Upper lobe of left lung (tissue), 4 donors: ENCODE measurements around the gene PEX14.

Source experiments
- EP300 ChIP-seq, 4 donors: sonication (generic); formaldehyde crosslinking; IDR thresholded peaks; one replicate each; pipeline ENCODE4 v1.5.1; 2017; ENCODE audit warnings: antibody characterized with exemption in 4 of 4, control low read depth in 2 of 4
- POLR2A ChIP-seq, 4 donors: fragments of 450-650 bp; IDR thresholded peaks; one replicate each; pipeline ENCODE4 v1.5.1; 2016 to 2017; ENCODE audit warnings: antibody characterized with exemption in 4 of 4, mild to moderate bottlenecking in 2 of 4
- POLR2AphosphoS5 ChIP-seq, 2 donors: sonication (generic); formaldehyde crosslinking; IDR thresholded peaks; one replicate each; pipeline ENCODE4 v1.5.1; 2017; ENCODE audit warnings: antibody characterized with exemption in 2 of 2
- TF ChIP-seq, protein P1 (sequence below), 6 experiments: fragments of 450-650 bp in 4 of 6; fragments of 200-600 bp in 2 of 6; sonication (generic) in 2 of 6; IDR thresholded peaks; one replicate each; pipeline ENCODE4 v1.5.1; 2016 to 2019; ENCODE audit warnings: antibody characterized with exemption in 6 of 6

DNA sequence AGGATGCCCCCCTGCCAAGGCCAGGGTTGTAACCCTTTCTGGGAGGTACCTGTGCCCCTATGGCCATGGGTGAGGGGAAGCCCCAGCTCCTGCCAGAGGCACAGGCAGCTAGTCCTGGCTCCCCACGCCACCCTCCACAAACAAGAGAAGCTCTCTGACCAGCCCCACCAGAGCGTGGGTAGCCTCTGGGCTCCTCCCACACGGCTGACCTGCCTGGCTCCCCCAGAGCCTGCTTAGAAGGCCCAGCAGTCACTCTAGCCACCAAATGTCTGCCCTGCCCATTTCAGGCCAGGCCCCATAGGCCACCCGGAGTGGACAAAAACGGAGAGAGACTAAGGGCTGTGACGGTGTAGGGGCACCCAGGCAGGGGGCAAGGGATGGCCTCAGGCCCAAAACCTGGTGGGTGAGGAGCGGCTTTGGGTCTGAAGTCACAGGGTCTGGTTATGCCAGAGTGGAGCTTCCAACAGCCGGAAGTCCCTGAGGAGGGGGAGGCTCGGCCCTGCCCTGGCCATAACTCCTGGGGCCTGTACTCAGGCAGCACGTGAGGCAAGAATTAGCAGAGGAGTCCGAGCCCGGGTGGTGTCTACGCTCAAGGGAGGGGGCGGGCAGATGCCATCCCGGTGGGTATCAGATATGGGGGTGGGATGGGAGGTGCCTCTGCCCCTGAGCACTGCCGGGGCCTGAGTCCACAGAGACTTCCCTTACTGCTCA lies 166.2 kb downstream of the PEX14 start:
- TF ChIP-seq, protein P1, sequence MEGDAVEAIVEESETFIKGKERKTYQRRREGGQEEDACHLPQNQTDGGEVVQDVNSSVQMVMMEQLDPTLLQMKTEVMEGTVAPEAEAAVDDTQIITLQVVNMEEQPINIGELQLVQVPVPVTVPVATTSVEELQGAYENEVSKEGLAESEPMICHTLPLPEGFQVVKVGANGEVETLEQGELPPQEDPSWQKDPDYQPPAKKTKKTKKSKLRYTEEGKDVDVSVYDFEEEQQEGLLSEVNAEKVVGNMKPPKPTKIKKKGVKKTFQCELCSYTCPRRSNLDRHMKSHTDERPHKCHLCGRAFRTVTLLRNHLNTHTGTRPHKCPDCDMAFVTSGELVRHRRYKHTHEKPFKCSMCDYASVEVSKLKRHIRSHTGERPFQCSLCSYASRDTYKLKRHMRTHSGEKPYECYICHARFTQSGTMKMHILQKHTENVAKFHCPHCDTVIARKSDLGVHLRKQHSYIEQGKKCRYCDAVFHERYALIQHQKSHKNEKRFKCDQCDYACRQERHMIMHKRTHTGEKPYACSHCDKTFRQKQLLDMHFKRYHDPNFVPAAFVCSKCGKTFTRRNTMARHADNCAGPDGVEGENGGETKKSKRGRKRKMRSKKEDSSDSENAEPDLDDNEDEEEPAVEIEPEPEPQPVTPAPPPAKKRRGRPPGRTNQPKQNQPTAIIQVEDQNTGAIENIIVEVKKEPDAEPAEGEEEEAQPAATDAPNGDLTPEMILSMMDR (IDR thresholded peaks at IDR 0.05): no peak
- TF ChIP-seq POLR2AphosphoS5 (IDR thresholded peaks at IDR 0.05) (no peak), POLR2A (IDR thresholded peaks at IDR 0.05) (no peak), EP300 (IDR thresholded peaks at IDR 0.05) (no peak)
